Suprapubic skin (tissue), 3 donors: ENCODE data around the gene EPC2.

ENCODE experiments used
- CTCF ChIP-seq, 2 donors: fragments of 200-600 bp in 1 of 2; fragments of 450-650 bp in 1 of 2; sonication (generic) in 1 of 2; IDR thresholded peaks; one replicate each; pipeline ENCODE4 v1.5.1; 2016 to 2019; ENCODE audit warnings: antibody characterized with exemption in 2 of 2, mild to moderate bottlenecking in 1 of 2, moderate library complexity in 1 of 2
- POLR2A ChIP-seq, 2 donors: fragments of 450-650 bp; IDR thresholded peaks; one replicate each; pipeline ENCODE4 v1.6.1; 2017; ENCODE audit warnings: antibody characterized with exemption in 2 of 2, mild to moderate bottlenecking in 2 of 2, moderate library complexity in 2 of 2

GRCh38 chr2:148725564-148725963 is 81.0 kb downstream of the EPC2 start:
- no peak for TF ChIP-seq CTCF (IDR thresholded peaks at IDR 0.05)
- no peak for TF ChIP-seq POLR2A (IDR thresholded peaks at IDR 0.05)
